ENCODE measurements around the gene DPP4. TPM values are rescaled to one million over a fixed set of nuclear protein-coding genes. Genes with fewer than 3 reads are reported as not detected.

Gene DPP4
- total RNA-seq, 1 donor from 2014 or later, result 55.9 TPM

DNA sequence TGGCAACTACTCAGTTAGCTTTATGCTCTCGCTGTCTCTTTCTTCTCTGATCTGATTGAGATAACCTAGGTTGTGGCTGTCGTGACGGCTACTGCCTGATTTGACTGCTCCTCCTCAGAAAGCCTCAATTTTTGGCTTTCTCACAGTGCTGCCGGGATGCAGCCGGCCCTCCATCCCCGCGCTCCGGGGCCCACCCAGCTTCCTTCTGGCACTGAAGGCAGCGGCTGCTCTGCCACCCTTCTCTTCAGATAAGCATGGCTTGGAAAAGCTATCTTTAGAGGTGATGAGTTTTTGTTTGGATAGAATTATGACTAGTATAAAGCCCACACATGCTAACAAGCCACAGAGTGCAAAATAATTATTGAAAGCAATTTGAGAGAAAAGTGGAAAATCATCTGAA lies 102.5 kb downstream of the DPP4 start:
- Mint-ChIP-seq H3K27ac (no peak overlapping the region), H3K36me3 (no peaks in the 10 kb centered on the region), H3K4me3 (no peak overlapping the region), H3K9me3 (no peaks in the 10 kb centered on the region), H3K27me3 (no peaks in the 10 kb centered on the region), H3K4me1 (ENCODE audit: unreplicated experiment) (no peaks in the 10 kb centered on the region)
- TF ChIP-seq, protein P1, sequence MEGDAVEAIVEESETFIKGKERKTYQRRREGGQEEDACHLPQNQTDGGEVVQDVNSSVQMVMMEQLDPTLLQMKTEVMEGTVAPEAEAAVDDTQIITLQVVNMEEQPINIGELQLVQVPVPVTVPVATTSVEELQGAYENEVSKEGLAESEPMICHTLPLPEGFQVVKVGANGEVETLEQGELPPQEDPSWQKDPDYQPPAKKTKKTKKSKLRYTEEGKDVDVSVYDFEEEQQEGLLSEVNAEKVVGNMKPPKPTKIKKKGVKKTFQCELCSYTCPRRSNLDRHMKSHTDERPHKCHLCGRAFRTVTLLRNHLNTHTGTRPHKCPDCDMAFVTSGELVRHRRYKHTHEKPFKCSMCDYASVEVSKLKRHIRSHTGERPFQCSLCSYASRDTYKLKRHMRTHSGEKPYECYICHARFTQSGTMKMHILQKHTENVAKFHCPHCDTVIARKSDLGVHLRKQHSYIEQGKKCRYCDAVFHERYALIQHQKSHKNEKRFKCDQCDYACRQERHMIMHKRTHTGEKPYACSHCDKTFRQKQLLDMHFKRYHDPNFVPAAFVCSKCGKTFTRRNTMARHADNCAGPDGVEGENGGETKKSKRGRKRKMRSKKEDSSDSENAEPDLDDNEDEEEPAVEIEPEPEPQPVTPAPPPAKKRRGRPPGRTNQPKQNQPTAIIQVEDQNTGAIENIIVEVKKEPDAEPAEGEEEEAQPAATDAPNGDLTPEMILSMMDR (conservative IDR thresholded peaks at IDR 0.05), result no peak
- no peak for DNase-seq (ENCODE audit: extremely low spot score, unreplicated experiment)

DNA sequence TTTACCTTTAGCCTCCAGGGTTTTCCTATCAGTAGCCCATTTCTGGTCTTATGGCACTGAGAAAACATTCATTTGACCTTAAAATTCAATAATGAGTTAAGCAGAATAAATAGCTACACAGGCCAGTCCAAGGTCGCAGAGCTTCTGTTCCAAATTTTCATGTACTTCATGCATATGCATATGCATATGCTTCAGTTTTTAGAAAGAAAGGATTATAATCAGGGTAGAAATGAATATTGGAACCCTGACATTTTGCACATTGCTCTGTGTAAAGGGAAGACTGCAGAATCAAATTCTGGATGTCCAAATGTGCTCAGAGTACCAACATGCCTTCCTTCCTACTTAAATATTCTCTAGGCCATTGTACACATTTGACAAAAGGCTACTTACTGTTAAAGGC lies 104.9 kb downstream of the DPP4 start:
- Mint-ChIP-seq H3K9me3 (no peaks in the 10 kb centered on the region), H3K4me3 (no peak overlapping the region), H3K27me3 (no peaks in the 10 kb centered on the region), H3K4me1 (ENCODE audit: unreplicated experiment) (no peaks in the 10 kb centered on the region), H3K36me3 (no peaks in the 10 kb centered on the region), H3K27ac (no peak overlapping the region)
- TF ChIP-seq, protein P1 (conservative IDR thresholded peaks at IDR 0.05), result no peak
- no peak for DNase-seq (ENCODE audit: extremely low spot score, unreplicated experiment)

DNA sequence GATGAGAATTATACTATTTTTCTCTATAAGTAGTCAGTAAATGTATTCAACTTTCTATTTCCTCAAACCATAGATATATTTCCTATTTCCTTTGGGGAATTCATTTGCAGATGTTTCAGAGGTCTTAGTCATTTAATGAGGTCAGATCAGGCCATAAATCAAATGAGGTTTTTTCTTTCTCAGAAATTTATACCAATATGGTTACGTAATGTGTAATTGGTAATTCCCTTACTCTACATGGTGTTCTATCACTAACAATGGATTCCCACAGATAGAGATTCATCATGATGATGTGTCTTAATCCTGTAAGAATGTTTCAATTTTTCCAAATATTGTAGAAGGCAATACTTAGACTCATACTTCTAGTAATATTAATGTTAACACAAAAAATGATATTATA lies 108.0 kb downstream of the DPP4 start:
- no peaks in the 10 kb centered on the region for H3K36me3 Mint-ChIP-seq
- no peak for DNase-seq (ENCODE audit: extremely low spot score, unreplicated experiment)
- no peaks in the 10 kb centered on the region for H3K4me1 Mint-ChIP-seq (ENCODE audit: unreplicated experiment)

DNA sequence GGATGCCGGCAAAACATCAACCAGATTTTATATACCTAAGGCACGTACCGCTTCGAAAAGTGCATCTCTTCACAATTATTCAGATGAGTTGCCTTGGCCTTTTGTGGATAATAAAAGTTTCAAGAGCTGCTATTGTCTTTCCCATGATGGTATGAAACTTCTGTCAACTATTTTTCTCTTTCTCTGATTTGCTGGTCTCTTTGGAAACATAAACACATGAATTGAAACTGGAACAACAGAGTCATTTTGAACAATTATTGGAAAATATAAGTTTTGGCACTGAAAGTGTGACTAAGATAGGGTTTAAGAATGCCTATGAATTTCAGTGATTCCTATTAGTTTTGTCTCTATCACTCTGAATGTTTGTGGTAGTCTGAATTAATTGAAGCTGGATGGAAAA lies 109.9 kb downstream of the DPP4 start:
- Mint-ChIP-seq H3K36me3 (no peaks in the 10 kb centered on the region), H3K4me3 (no peak overlapping the region), H3K9me3 (peaks cover 5% of the 10 kb centered on the region), H3K27ac (no peak overlapping the region), H3K4me1 (ENCODE audit: unreplicated experiment) (no peaks in the 10 kb centered on the region), H3K27me3 (no peaks in the 10 kb centered on the region)
- TF ChIP-seq, protein P1 (conservative IDR thresholded peaks at IDR 0.05), result no peak
- no peak for DNase-seq (ENCODE audit: extremely low spot score, unreplicated experiment)

More for the DNA sequence above, 108.0 kb downstream of the DPP4 start:
- Mint-ChIP-seq H3K27me3 (no peaks in the 10 kb centered on the region), H3K4me3 (no peak overlapping the region), H3K27ac (no peak overlapping the region), H3K9me3 (no peaks in the 10 kb centered on the region)
- TF ChIP-seq, protein P1 (conservative IDR thresholded peaks at IDR 0.05), result no peak

DNA sequence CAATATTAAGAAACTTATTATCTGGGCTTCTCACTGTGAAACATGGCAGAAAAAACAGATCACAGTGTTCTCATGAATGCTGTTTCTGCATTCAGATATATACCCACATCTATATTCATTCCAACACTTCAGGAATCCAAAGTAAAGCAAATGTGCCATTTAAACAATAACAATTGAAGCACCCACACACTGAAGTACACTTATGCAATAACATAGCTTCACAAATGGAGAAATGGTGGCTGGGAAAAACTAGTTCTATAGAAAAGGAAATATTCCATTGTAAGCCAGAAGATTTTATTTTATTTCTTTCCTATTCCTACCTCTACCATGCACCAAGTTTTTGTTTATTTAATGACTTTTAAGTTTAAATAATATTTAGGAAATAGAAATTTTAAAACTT lies 111.9 kb downstream of the DPP4 start:
- no peak overlapping the region for H3K4me3 Mint-ChIP-seq
- no peaks in the 10 kb centered on the region for H3K4me1 Mint-ChIP-seq (ENCODE audit: unreplicated experiment)
- TF ChIP-seq, protein P1 (conservative IDR thresholded peaks at IDR 0.05), result no peak
- no peaks in the 10 kb centered on the region for H3K36me3 Mint-ChIP-seq
- DNase-seq (ENCODE audit: extremely low spot score, unreplicated experiment), result no peak
- H3K9me3 Mint-ChIP-seq, result peaks cover 5% of the 10 kb centered on the region
- H3K27ac Mint-ChIP-seq, result no peak overlapping the region
- no peaks in the 10 kb centered on the region for H3K27me3 Mint-ChIP-seq

DNA sequence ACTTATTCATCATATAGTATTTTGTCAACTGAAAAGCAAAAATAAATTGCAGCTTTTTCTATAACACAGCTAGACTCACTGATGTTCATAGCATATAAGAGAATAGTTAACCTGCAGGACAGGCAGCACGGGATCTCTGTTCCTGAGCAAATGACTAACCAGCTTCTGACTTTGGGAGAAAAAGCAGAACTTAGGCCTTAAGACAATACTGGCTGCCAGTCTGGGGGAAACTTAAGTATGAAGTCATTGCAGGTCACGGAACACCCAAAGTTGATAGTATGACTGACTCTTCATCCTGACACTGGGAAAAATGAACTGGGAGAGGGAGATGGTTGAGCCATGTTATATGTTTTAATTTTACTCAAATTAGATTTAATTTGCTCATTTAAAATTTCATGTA lies 113.0 kb downstream of the DPP4 start:
- TF ChIP-seq, protein P1 (conservative IDR thresholded peaks at IDR 0.05), result no peak
- Mint-ChIP-seq H3K4me1 (ENCODE audit: unreplicated experiment) (no peaks in the 10 kb centered on the region), H3K36me3 (no peaks in the 10 kb centered on the region), H3K27ac (no peak overlapping the region), H3K27me3 (peaks cover 4% of the 10 kb centered on the region), H3K4me3 (no peak overlapping the region), H3K9me3 (peaks cover 5% of the 10 kb centered on the region)
- DNase-seq (ENCODE audit: extremely low spot score, unreplicated experiment), result no peak
